ENCODE results near the gene ADGRF3.

DNA sequence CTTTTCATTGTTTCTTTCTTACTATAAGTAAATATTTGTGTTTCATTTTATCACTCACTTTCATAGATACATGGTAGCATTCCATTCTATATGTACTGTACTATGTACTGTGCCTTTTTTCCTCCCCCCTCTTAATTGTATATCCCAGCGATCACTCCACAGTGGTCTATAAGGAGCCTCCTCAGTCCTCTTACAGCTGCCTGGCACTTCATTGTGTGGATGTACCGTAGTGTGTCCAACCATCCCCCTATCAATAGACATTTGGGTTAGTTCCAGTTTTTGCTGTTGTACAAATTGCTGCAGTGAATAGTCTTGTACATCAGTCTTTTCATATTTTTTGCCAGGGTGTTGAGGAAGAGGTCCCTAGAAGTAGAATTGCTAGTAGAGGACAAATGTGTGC, 33.7 kb upstream of the ADGRF3 start:
- TF ChIP-seq CTCF (conservative IDR thresholded peaks at IDR 0.05; ENCODE audit: low read depth, low read length), result no peak
- no peak for TF ChIP-seq EZH2 (IDR thresholded peaks at IDR 0.05; ENCODE audit: borderline replicate concordance, low read depth, low read length, poor library complexity, severe bottlenecking)
